IMR-90 (cell line): ENCODE data around the gene AP2B1. TPM values are rescaled to one million over a fixed set of nuclear protein-coding genes. Genes with fewer than 3 reads are reported as not detected.

Experiments used
- ATAC-seq: fragments of 200-7000 bp; cut with Tn5 transposase; 2 replicates; pipeline ENCODE4 v1.9.1; 2020; ENCODE audit warnings: low read depth, mild to moderate bottlenecking, moderate library complexity
- BruUV-seq: library from RNA; stranded (reverse); fragments of 400-500 nt; replicated peaks from 2 replicates; lab custom pipeline; 2021; lab: Mats Ljungman, UMichigan
- CTCF ChIA-PET: fragments of 300-600 bp; formaldehyde crosslinking; extraction: SDS; loops from one replicate; lab custom pipeline; 2021; ENCODE audit warnings: antibody characterized with exemption; lab: Yijun Ruan, JAX
- POLR2A ChIA-PET: fragments of 300-600 bp; sonication (Branson Sonifier 250); formaldehyde crosslinking; loops from one replicate; lab custom pipeline; 2022; ENCODE audit warnings: antibody characterized with exemption; ENCODE audit not compliant: unreplicated experiment; lab: Charles Lee
- DNase-seq: peaks from one replicate; pipeline ENCODE4 v3.0.0; 2013
- H2AFZ ChIP-seq: replicated peaks from 2 replicates; pipeline ENCODE3; 2013; ENCODE audit warnings: low read length, mild to moderate bottlenecking; ENCODE audit not compliant: poor library complexity
- H2AK5ac ChIP-seq: 2 replicates; pipeline ENCODE4 v1.6.1; 2013; ENCODE audit warnings: low read depth, low read length, inconsistent platforms
- H2AK9ac ChIP-seq: replicated peaks from 2 replicates; pipeline ENCODE3; 2013; ENCODE audit warnings: mild to moderate bottlenecking, low read depth, low read length, moderate library complexity; ENCODE audit not compliant: poor library complexity
- H2BK120ac ChIP-seq: 2 replicates; pipeline ENCODE4 v1.6.1; 2013; ENCODE audit warnings: low read depth, low read length, inconsistent platforms
- H2BK15ac ChIP-seq: 3 replicates; pipeline ENCODE4 v1.6.1; 2013; ENCODE audit warnings: low read depth, low read length, inconsistent platforms
- H2BK20ac ChIP-seq: 2 replicates; pipeline ENCODE4 v1.6.1; 2013; ENCODE audit warnings: low read depth, mild to moderate bottlenecking, inconsistent platforms, low read length, moderate library complexity
- H2BK5ac ChIP-seq: 2 replicates; pipeline ENCODE4 v1.6.1; 2013; ENCODE audit warnings: mild to moderate bottlenecking, low read depth, low read length, inconsistent platforms; ENCODE audit not compliant: poor library complexity, severe bottlenecking
- H3K14ac ChIP-seq: replicated peaks from 2 replicates; pipeline ENCODE4 v1.6.1; 2013; ENCODE audit warnings: low read depth, low read length, inconsistent platforms
- H3K18ac ChIP-seq: 2 replicates; pipeline ENCODE4 v1.6.1; 2013; ENCODE audit warnings: low read depth, low read length, control low read depth
- H3K23ac ChIP-seq: 2 replicates; pipeline ENCODE4 v1.6.1; 2013; ENCODE audit warnings: low read depth, low read length, inconsistent platforms
- H3K27ac ChIP-seq: 2 replicates; pipeline ENCODE4 v1.5.1; 2013; ENCODE audit warnings: mild to moderate bottlenecking, control low read depth, low read length; ENCODE audit not compliant: insufficient read depth
- H3K27me3 ChIP-seq: 2 replicates; pipeline ENCODE4 v1.6.1; 2013; ENCODE audit warnings: low read length; ENCODE audit not compliant: control insufficient read depth, insufficient read depth
- H3K36me3 ChIP-seq: 2 replicates; pipeline ENCODE4 v1.6.1; 2013; ENCODE audit warnings: low read length, mixed read lengths; ENCODE audit not compliant: control insufficient read depth, insufficient read depth
- H3K4ac ChIP-seq: 2 replicates; pipeline ENCODE4 v1.6.1; 2013; ENCODE audit warnings: low read depth, low read length, inconsistent platforms
- H3K4me1 ChIP-seq: 2 replicates; pipeline ENCODE4 v1.6.1; 2013; ENCODE audit warnings: low read length, mixed read lengths; ENCODE audit not compliant: control insufficient read depth, insufficient read depth
- H3K4me2 ChIP-seq: 2 replicates; pipeline ENCODE4 v1.6.1; 2013; ENCODE audit warnings: low read depth, mild to moderate bottlenecking, control low read depth, low read length, moderate library complexity
- H3K4me3 ChIP-seq: 2 replicates; pipeline ENCODE4 v1.5.1; 2013; ENCODE audit warnings: low read depth, mild to moderate bottlenecking, control low read depth, low read length, moderate library complexity; ENCODE audit not compliant: insufficient read depth
- H3K56ac ChIP-seq: 2 replicates; pipeline ENCODE4 v1.6.1; 2013; ENCODE audit warnings: low read length, inconsistent platforms; ENCODE audit not compliant: insufficient read depth; ENCODE audit errors: extremely low read depth
- H3K79me1 ChIP-seq, 2 experiments: 2 replicates each; pipeline ENCODE4 v1.6.1; 2013; ENCODE audit warnings: low read length in 2 of 2, inconsistent platforms in 1 of 2, low read depth in 1 of 2
- H3K9ac ChIP-seq: 2 replicates; pipeline ENCODE4 v1.6.1; 2013; ENCODE audit warnings: low read depth, low read length, control low read depth
- H3K9me1 ChIP-seq: 2 replicates; pipeline ENCODE4 v1.6.1; 2013; ENCODE audit warnings: low read length, inconsistent platforms; ENCODE audit not compliant: insufficient read depth
- H3K9me3 ChIP-seq: 2 replicates; pipeline ENCODE4 v1.6.1; 2013; ENCODE audit warnings: low read length; ENCODE audit not compliant: control insufficient read depth, insufficient read depth
- H4K20me1 ChIP-seq: 2 replicates; pipeline ENCODE4 v1.6.1; 2013; ENCODE audit warnings: low read length, inconsistent platforms; ENCODE audit not compliant: insufficient read depth
- H4K5ac ChIP-seq: 2 replicates; pipeline ENCODE4 v1.6.1; 2013; ENCODE audit warnings: mild to moderate bottlenecking, low read depth, low read length, control low read depth
- H4K8ac ChIP-seq, 2 experiments: 2 replicates each; pipeline ENCODE4 v1.6.1; 2013; ENCODE audit warnings: low read depth in 2 of 2, low read length in 2 of 2, control low read depth in 1 of 2, inconsistent platforms in 1 of 2
- H4K91ac ChIP-seq: 2 replicates; pipeline ENCODE4 v1.6.1; 2013; ENCODE audit warnings: low read depth, low read length, inconsistent platforms; ENCODE audit not compliant: insufficient read depth
- BHLHE40 ChIP-seq: fragments of 150-350 bp; IDR thresholded peaks from 2 replicates; pipeline ENCODE4 v1.6.1; 2016; ENCODE audit warnings: mild to moderate bottlenecking, low read depth, low read length
- CEBPB ChIP-seq: IDR thresholded peaks from 2 replicates; pipeline ENCODE4 v1.6.1; 2012; ENCODE audit warnings: low read depth, low read length, improper control_type of control experiment
- CTCF ChIP-seq: conservative IDR thresholded peaks from 2 replicates; pipeline ENCODE4 v1.5.1; 2012; ENCODE audit warnings: mild to moderate bottlenecking, low read depth, low read length, improper control_type of control experiment
- ELK1 ChIP-seq: fragments of 150-350 bp; IDR thresholded peaks from 2 replicates; pipeline ENCODE4 v1.6.1; 2016; ENCODE audit warnings: low read depth, mild to moderate bottlenecking, low read length, moderate library complexity, borderline replicate concordance
- FOS ChIP-seq: fragments of 150-350 bp; IDR thresholded peaks from 2 replicates; pipeline ENCODE4 v1.6.1; 2016; ENCODE audit warnings: low read depth, low read length
- MAFK ChIP-seq: IDR thresholded peaks from 2 replicates; pipeline ENCODE4 v1.6.1; 2012; ENCODE audit warnings: low read depth, low read length, improper control_type of control experiment
- MAZ ChIP-seq: IDR thresholded peaks from 2 replicates; pipeline ENCODE4 v1.6.1; 2012; ENCODE audit warnings: low read depth, mild to moderate bottlenecking, low read length, improper control_type of control experiment, moderate library complexity, borderline replicate concordance
- MXI1 ChIP-seq: IDR thresholded peaks from 2 replicates; pipeline ENCODE4 v1.6.1; 2012; ENCODE audit warnings: low read depth, mild to moderate bottlenecking, low read length, moderate library complexity, borderline replicate concordance
- NFE2L2 ChIP-seq: fragments of 150-350 bp; IDR thresholded peaks from 2 replicates; pipeline ENCODE4 v1.6.1; 2016; ENCODE audit warnings: low read depth, mild to moderate bottlenecking, low read length
- POLR2A ChIP-seq: IDR thresholded peaks from 2 replicates; pipeline ENCODE4 v1.6.1; 2012; ENCODE audit warnings: mild to moderate bottlenecking, low read depth, low read length
- RAD21 ChIP-seq: IDR thresholded peaks from 2 replicates; pipeline ENCODE4 v1.6.1; 2012; ENCODE audit warnings: low read length, improper control_type of control experiment
- RCOR1 ChIP-seq: IDR thresholded peaks from 2 replicates; pipeline ENCODE4 v1.6.1; 2012; ENCODE audit warnings: mild to moderate bottlenecking, low read length, improper control_type of control experiment; ENCODE audit not compliant: insufficient replicate concordance
- RFX5 ChIP-seq: IDR thresholded peaks from 2 replicates; pipeline ENCODE4 v1.8.0; 2012; ENCODE audit warnings: low read depth, mild to moderate bottlenecking, low read length, moderate library complexity
- SMC3 ChIP-seq: fragments of 150-350 bp; IDR thresholded peaks from 2 replicates; pipeline ENCODE4 v1.6.1; 2016; ENCODE audit warnings: low read depth, mild to moderate bottlenecking, antibody characterized with exemption, low read length, moderate library complexity
- USF2 ChIP-seq: fragments of 150-350 bp; IDR thresholded peaks from 2 replicates; pipeline ENCODE4 v1.6.1; 2017; ENCODE audit warnings: mild to moderate bottlenecking, antibody characterized with exemption, low read length, low read depth
- WGBS, 2 experiments: methylation state at CpG; one replicate each; pipeline versions ENCODE4 v1.1.5 to v1.1.7; 2013; ENCODE audit warnings: missing lambda C conversion rate in 2 of 2; ENCODE audit not compliant: insufficient read length in 1 of 2; ENCODE audit errors: extremely low coverage in 2 of 2; 5-methylcytosine and 5-hydroxymethylcytosine counted together
- dilution Hi-C: fragments of 300-500 bp; cut with HindIII; formaldehyde crosslinking; loops from one replicate; pipeline ENCODE4 v1.14.3; 2018; ENCODE audit warnings: low sequenced_read_pairs; ENCODE audit not compliant: unreplicated experiment
- in situ Hi-C: fragments of 300-500 bp; cut with MboI; formaldehyde crosslinking; loops from 3 replicates; pipeline ENCODE4 v1.14.3; 2019; ENCODE audit warnings: low sequenced_read_pairs, inconsistent platforms, mixed read lengths
- intact Hi-C: fragments of 100-400 bp; cut with micrococcal nuclease; formaldehyde crosslinking; loops from 2 replicates; pipeline ENCODE4 v1.10.0; 2022
- polyA plus RNA-seq, 3 experiments: library from polyadenylated mRNA; depleted of rRNA; stranded (reverse); fragments of >200 nt; gene quantifications; 2 replicates each; pipeline ENCODE4 v1.2.3, GENCODE V29; 2012; ENCODE audit warnings: low replicate concordance in 1 of 3
- total RNA-seq: library from RNA; depleted of rRNA; stranded (reverse); fragments of >200 nt; gene quantifications from 2 replicates; pipeline ENCODE4 v1.2.3, GENCODE V29; 2012

AP2B1 gene
- total and polyA plus RNA-seq, 2 of the 4 experiments (the other 2 are of a cell fraction): 102 to 125 TPM

GRCh38 chr17:35748979-35749378, 161.9 kb downstream of the AP2B1 start:
- ATAC-seq: no peak

More at GRCh38 chr17:35748979-35749378, 161.9 kb downstream of the AP2B1 start:
- TF ChIP-seq FOS (no peak), USF2 (no peak), CEBPB (no peak), POLR2A (no peak), RAD21 (no peak), MAZ (no peak), ELK1 (no peak), BHLHE40 (no peak), MAFK (no peak), RFX5 (no peak), MXI1 (no peak), NFE2L2 (no peak), RCOR1 (no peak), CTCF (no peak), SMC3 (no peak)
- no peak overlapping the region for H3K18ac ChIP-seq
- H3K27ac ChIP-seq: no peak overlapping the region
- H3K9ac ChIP-seq: no peak overlapping the region
- H3K27me3 ChIP-seq: peaks cover 48% of the 10 kb centered on the region
- H3K9me1 ChIP-seq: no peaks in the 10 kb centered on the region
- no peak overlapping the region for H2BK15ac ChIP-seq
- H3K4me2 ChIP-seq: no peak overlapping the region
- ChIA-PET CTCF (interaction anchor here (1.8 kb wide), 1 partner anchor 137 kb away, joined by 4 read pairs; no protein-coding TSS in a partner anchor), POLR2A (no interaction called here)
- no peak overlapping the region for H4K8ac ChIP-seq
- H2BK5ac ChIP-seq: no peak overlapping the region
- H4K5ac ChIP-seq: no peak overlapping the region
- H4K20me1 ChIP-seq: no peaks in the 10 kb centered on the region
- no peak overlapping the region for H3K56ac ChIP-seq
- H4K91ac ChIP-seq: no peak overlapping the region
- dilution Hi-C loops: no loop called here
- WGBS, 2 experiments: 77% methylated on average over 2 of the region's 6 CpGs; no CpG with 5 or more reads in 1 of the 2 experiments
- H3K14ac ChIP-seq: no peak overlapping the region
- H3K9me3 ChIP-seq: no peaks in the 10 kb centered on the region
- H2AFZ ChIP-seq: no peak overlapping the region
- DNase-seq: no peak
- H3K23ac ChIP-seq: no peak overlapping the region
- intact Hi-C loops: loop anchor here (10.0 kb wide), 2 partner anchors 314 to 504 kb away; partner anchors contain the start of genes SLFN12 and SLFN5
- H3K4me3 ChIP-seq: no peak overlapping the region
- no peaks in the 10 kb centered on the region for H3K36me3 ChIP-seq
- H2BK120ac ChIP-seq: no peak overlapping the region
- no peak overlapping the region for H2AK5ac ChIP-seq
- H3K4me1 ChIP-seq: peaks cover 8% of the 10 kb centered on the region; the same call in 1 of the 2 replicates
- no peaks in the 10 kb centered on the region for H3K79me1 ChIP-seq
- BruUV-seq: no TSS peak
- no peak overlapping the region for H2BK20ac ChIP-seq
- no peak overlapping the region for H2AK9ac ChIP-seq
- in situ Hi-C loops: loop anchor here (25.0 kb wide), 1 partner anchor 387 kb away; the partner anchor contains the start of gene SLFN11
- no peak overlapping the region for H3K4ac ChIP-seq
